ENCODE data around the gene CTIF.

CTIF gene

DNA sequence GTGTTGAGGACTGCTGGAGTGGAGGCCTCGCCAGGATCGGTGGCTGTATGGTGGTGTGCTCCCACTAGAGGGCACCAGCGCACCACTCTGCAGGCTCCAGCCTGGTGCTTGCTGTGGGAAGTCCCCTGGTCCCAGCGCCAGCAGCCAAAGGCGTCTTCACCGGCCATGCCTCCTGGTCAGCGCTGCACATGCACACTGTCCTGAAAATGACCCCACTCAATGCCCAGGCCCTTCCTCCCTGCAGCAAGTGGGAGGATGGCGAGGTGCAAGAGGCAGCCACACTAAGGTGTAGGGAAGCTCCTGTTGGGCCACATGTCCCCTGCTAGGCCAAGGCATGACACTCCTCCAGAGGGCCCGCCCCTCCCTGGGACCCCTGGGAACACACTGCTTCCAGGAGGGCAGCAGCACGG is 136.5 kb downstream of the CTIF start:
- Histone ChIP-seq H4K91ac (ENCODE audit: low read length) (no peak overlapping the region), H3K79me1 (replicated peaks; ENCODE audit: low read length, poor library complexity, severe bottlenecking) (peaks cover 35% of the 10 kb centered on the region), H3K36me3 (ENCODE audit: control insufficient read depth in 1 of 2, insufficient read depth in 2 of 2, low read depth in 1 of 2, low read length in 2 of 2) (peaks cover 17 to 47% of the 10 kb centered on the region in 2 experiments), H3K27ac (ENCODE audit: low read length, poor library complexity, severe bottlenecking) (no peak overlapping the region), H4K8ac (ENCODE audit: low read length) (no peak overlapping the region), H3K18ac (ENCODE audit: low read depth in 1 of 2, low read length in 2 of 2) (no peak overlapping the region), H3K23ac (ENCODE audit: low read length in 2 of 2) (no peak overlapping the region), H2BK15ac (ENCODE audit: low read depth, poor library complexity, severe bottlenecking) (no peak overlapping the region), H3K4ac (ENCODE audit: low read depth in 1 of 2, low read length in 2 of 2) (no peak overlapping the region), H2BK120ac (ENCODE audit: low read depth, low read length) (no peak overlapping the region), H3K4me2 (ENCODE audit: low read length, poor library complexity, severe bottlenecking) (no peak overlapping the region), H2AFZ (ENCODE audit: low read depth, low read length) (no peak overlapping the region), H3K14ac (ENCODE audit: low read length in 2 of 2) (no peak overlapping the region), H3K9me3 (ENCODE audit: control insufficient read depth, low read length) (peaks cover 7% of the 10 kb centered on the region), H2BK5ac (ENCODE audit: low read depth, low read length, poor library complexity, severe bottlenecking) (no peak overlapping the region), H3K27me3 (ENCODE audit: control insufficient read depth in 1 of 2, insufficient read depth in 1 of 2, low read length in 2 of 2) (no peaks in the 10 kb centered on the region), H3K9ac (ENCODE audit: low read length) (no peak overlapping the region), H3K4me1 (ENCODE audit: control insufficient read depth, insufficient read depth, low read depth, low read length) (peaks cover 26% of the 10 kb centered on the region), H3K4me3 (ENCODE audit: insufficient read depth in 1 of 2, low read depth in 1 of 2, low read length in 2 of 2) (no peak overlapping the region), H2BK12ac (ENCODE audit: low read length in 2 of 2) (no peak overlapping the region), H2AK5ac (ENCODE audit: low read length, severe bottlenecking) (no peak overlapping the region)
- peak; percentile 86 for DNase-seq
- WGBS, result 17% methylated on average over 9 of the region's 10 CpGs

DNA sequence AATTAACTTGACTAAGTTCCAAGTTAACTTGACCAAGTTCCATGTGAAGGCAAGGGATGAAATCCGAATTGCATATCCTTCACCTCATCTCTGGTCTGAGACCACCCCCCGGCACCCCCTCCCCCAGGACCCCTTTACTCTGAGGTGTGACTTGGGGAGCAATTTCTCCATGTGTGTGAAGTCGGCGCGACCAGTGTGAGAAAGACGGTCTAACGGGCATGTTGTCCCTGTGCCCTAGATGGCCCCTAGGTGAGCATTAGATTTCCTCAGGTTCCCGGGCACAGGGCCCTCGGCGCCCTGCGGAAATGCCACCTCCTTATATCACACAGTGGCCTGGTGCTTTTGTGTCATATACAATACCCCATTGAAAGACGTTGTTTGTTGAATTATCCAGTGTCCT is 137.1 kb downstream of the CTIF start:
- H2BK15ac ChIP-seq (ENCODE audit: low read depth, poor library complexity, severe bottlenecking), result no peak overlapping the region
- H2BK12ac ChIP-seq (ENCODE audit: low read length in 2 of 2), result no peak overlapping the region
- no peak overlapping the region for H2AK5ac ChIP-seq (ENCODE audit: low read length, severe bottlenecking)
- peak overlapping the region; percentile 27 for H3K9ac ChIP-seq (ENCODE audit: low read length)
- no peaks in the 10 kb centered on the region for H3K27me3 ChIP-seq (ENCODE audit: control insufficient read depth in 1 of 2, insufficient read depth in 1 of 2, low read length in 2 of 2)
- WGBS, result 96% methylated on average over 12 of the region's 12 CpGs
- H3K4ac ChIP-seq (ENCODE audit: low read depth in 1 of 2, low read length in 2 of 2), result no peak overlapping the region
- no peak overlapping the region for H2BK120ac ChIP-seq (ENCODE audit: low read depth, low read length)
- peaks cover 26% of the 10 kb centered on the region for H3K4me1 ChIP-seq (ENCODE audit: control insufficient read depth, insufficient read depth, low read depth, low read length)
- H3K14ac ChIP-seq (ENCODE audit: low read length in 2 of 2), result no peak overlapping the region
- peaks cover 7% of the 10 kb centered on the region for H3K9me3 ChIP-seq (ENCODE audit: control insufficient read depth, low read length)
- H4K91ac ChIP-seq (ENCODE audit: low read length), result no peak overlapping the region
- no peak for DNase-seq
- peaks cover 33% of the 10 kb centered on the region for H3K79me1 ChIP-seq (replicated peaks; ENCODE audit: low read length, poor library complexity, severe bottlenecking)
- H3K36me3 ChIP-seq (ENCODE audit: control insufficient read depth in 1 of 2, insufficient read depth in 2 of 2, low read depth in 1 of 2, low read length in 2 of 2), result peaks cover 12 to 46% of the 10 kb centered on the region in 2 experiments
- no peak overlapping the region for H3K23ac ChIP-seq (ENCODE audit: low read length in 2 of 2)
- no peak overlapping the region for H4K8ac ChIP-seq (ENCODE audit: low read length)
- H3K27ac ChIP-seq (ENCODE audit: low read length, poor library complexity, severe bottlenecking), result peak overlapping the region; percentile 9
- no peak overlapping the region for H3K4me3 ChIP-seq (ENCODE audit: insufficient read depth in 1 of 2, low read depth in 1 of 2, low read length in 2 of 2)
- H2AFZ ChIP-seq (ENCODE audit: low read depth, low read length), result no peak overlapping the region
- no peak overlapping the region for H2BK5ac ChIP-seq (ENCODE audit: low read depth, low read length, poor library complexity, severe bottlenecking)
- no peak overlapping the region for H3K4me2 ChIP-seq (ENCODE audit: low read length, poor library complexity, severe bottlenecking)
- H3K18ac ChIP-seq (ENCODE audit: low read depth in 1 of 2, low read length in 2 of 2), result no peak overlapping the region

DNA sequence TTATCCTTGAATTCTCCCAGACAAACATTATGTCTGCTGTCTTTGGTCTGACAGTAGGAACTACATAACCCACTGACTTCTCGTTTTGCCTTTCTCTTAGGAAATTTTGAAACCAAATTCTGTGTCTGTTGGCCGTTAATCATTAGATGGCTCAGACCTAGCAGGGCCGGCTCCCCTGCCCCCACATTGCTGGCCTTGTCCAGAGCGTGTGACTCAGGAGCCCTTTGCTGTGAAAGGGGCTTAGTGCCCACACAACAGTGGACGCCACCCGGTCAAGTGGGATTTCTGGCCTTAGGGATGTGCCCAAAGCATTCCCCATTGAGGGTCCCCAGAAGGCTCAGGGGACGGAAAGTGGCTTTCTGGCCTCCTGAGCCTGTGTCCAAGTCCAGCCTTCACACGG is 137.5 kb downstream of the CTIF start:
- Histone ChIP-seq H3K79me1 (replicated peaks; ENCODE audit: low read length, poor library complexity, severe bottlenecking) (peaks cover 28% of the 10 kb centered on the region), H2BK15ac (ENCODE audit: low read depth, poor library complexity, severe bottlenecking) (no peak overlapping the region), H4K8ac (ENCODE audit: low read length) (no peak overlapping the region), H3K36me3 (ENCODE audit: control insufficient read depth in 1 of 2, insufficient read depth in 2 of 2, low read depth in 1 of 2, low read length in 2 of 2) (peaks cover 7 to 45% of the 10 kb centered on the region in 2 experiments), H2BK120ac (ENCODE audit: low read depth, low read length) (no peak overlapping the region), H3K18ac (ENCODE audit: low read depth in 1 of 2, low read length in 2 of 2) (no peak overlapping the region), H3K4me3 (ENCODE audit: insufficient read depth in 1 of 2, low read depth in 1 of 2, low read length in 2 of 2) (no peak overlapping the region), H3K27me3 (ENCODE audit: control insufficient read depth in 1 of 2, insufficient read depth in 1 of 2, low read length in 2 of 2) (no peaks in the 10 kb centered on the region), H4K91ac (ENCODE audit: low read length) (peak overlapping the region; percentile 40), H3K14ac (ENCODE audit: low read length in 2 of 2) (no peak overlapping the region), H3K4me1 (ENCODE audit: control insufficient read depth, insufficient read depth, low read depth, low read length) (peaks cover 26% of the 10 kb centered on the region), H3K4ac (ENCODE audit: low read depth in 1 of 2, low read length in 2 of 2) (no peak overlapping the region), H2BK12ac (ENCODE audit: low read length in 2 of 2) (no peak overlapping the region), H2AK5ac (ENCODE audit: low read length, severe bottlenecking) (no peak overlapping the region), H2BK5ac (ENCODE audit: low read depth, low read length, poor library complexity, severe bottlenecking) (no peak overlapping the region), H2AFZ (ENCODE audit: low read depth, low read length) (no peak overlapping the region), H3K27ac (ENCODE audit: low read length, poor library complexity, severe bottlenecking) (peak overlapping the region; percentile 9), H3K9me3 (ENCODE audit: control insufficient read depth, low read length) (peaks cover 4% of the 10 kb centered on the region), H3K9ac (ENCODE audit: low read length) (peak overlapping the region; percentile 27), H3K4me2 (ENCODE audit: low read length, poor library complexity, severe bottlenecking) (no peak overlapping the region), H3K23ac (ENCODE audit: low read length in 2 of 2) (no peak overlapping the region)
- DNase-seq, result no peak
- WGBS, result 82% methylated on average over 8 of the region's 8 CpGs

DNA sequence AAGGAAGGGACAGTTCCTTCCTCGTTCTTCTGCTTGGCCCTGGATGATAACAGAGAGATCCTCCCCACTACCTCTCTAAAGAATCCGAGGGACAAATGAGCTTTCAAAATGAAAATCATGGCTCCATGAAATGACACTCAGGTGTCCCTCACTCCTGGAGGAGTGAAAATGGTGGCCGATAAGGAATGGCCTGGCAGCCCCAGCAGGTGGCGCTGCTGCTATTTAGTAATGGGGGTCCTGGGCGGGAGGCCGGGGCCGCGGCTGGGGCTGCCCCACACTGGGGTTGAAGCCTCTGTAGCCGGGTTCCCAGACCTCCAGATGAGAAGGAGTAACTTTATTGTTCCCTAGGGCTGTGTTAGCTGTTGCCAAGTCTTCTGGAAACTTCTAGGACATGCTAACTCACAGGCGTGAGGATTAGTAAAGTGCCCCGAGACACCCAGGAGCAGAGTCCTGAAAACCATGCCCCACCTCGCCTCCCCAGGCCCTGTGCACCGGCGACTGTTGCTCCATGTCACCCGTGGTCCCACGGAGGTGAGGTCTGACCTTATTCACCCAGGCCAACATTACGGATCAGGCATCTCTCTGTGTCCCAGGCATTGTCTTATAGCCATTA is 138.0 kb downstream of the CTIF start:
- WGBS, result 49% methylated on average over 17 of the region's 17 CpGs
- peak overlapping the region; percentile 9 for H3K27ac ChIP-seq (ENCODE audit: low read length, poor library complexity, severe bottlenecking)

More for the DNA sequence above, 138.0 kb downstream of the CTIF start:
- Histone ChIP-seq H3K27me3 (ENCODE audit: control insufficient read depth in 1 of 2, insufficient read depth in 1 of 2, low read length in 2 of 2) (no peaks in the 10 kb centered on the region), H3K4me3 (ENCODE audit: insufficient read depth in 1 of 2, low read depth in 1 of 2, low read length in 2 of 2) (no peak overlapping the region), H3K36me3 (ENCODE audit: control insufficient read depth in 1 of 2, insufficient read depth in 2 of 2, low read depth in 1 of 2, low read length in 2 of 2) (peaks cover 3 to 46% of the 10 kb centered on the region in 2 experiments), H4K8ac (ENCODE audit: low read length) (no peak overlapping the region), H2AFZ (ENCODE audit: low read depth, low read length) (no peak overlapping the region), H3K4ac (ENCODE audit: low read depth in 1 of 2, low read length in 2 of 2) (no peak overlapping the region), H4K91ac (ENCODE audit: low read length) (no peak overlapping the region), H2AK5ac (ENCODE audit: low read length, severe bottlenecking) (no peak overlapping the region), H3K79me1 (replicated peaks; ENCODE audit: low read length, poor library complexity, severe bottlenecking) (peaks cover 28% of the 10 kb centered on the region), H3K4me1 (ENCODE audit: control insufficient read depth, insufficient read depth, low read depth, low read length) (peaks cover 26% of the 10 kb centered on the region), H3K23ac (ENCODE audit: low read length in 2 of 2) (no peak overlapping the region), H3K18ac (ENCODE audit: low read depth in 1 of 2, low read length in 2 of 2) (no peak overlapping the region), H3K4me2 (ENCODE audit: low read length, poor library complexity, severe bottlenecking) (no peak overlapping the region), H2BK5ac (ENCODE audit: low read depth, low read length, poor library complexity, severe bottlenecking) (peak overlapping the region; percentile 5), H3K9ac (ENCODE audit: low read length) (peak overlapping the region; percentile 27), H2BK120ac (ENCODE audit: low read depth, low read length) (no peak overlapping the region), H2BK12ac (ENCODE audit: low read length in 2 of 2) (peak overlapping the region in 1 of 2 experiments; percentile 1), H3K14ac (ENCODE audit: low read length in 2 of 2) (no peak overlapping the region), H2BK15ac (ENCODE audit: low read depth, poor library complexity, severe bottlenecking) (no peak overlapping the region), H3K9me3 (ENCODE audit: control insufficient read depth, low read length) (no peaks in the 10 kb centered on the region)
- peak; percentile 58 for DNase-seq

Measured in mesenchymal stem cell (in vitro differentiated cells and primary cell).